ENCODE measurements around the gene CD44.

DNA sequence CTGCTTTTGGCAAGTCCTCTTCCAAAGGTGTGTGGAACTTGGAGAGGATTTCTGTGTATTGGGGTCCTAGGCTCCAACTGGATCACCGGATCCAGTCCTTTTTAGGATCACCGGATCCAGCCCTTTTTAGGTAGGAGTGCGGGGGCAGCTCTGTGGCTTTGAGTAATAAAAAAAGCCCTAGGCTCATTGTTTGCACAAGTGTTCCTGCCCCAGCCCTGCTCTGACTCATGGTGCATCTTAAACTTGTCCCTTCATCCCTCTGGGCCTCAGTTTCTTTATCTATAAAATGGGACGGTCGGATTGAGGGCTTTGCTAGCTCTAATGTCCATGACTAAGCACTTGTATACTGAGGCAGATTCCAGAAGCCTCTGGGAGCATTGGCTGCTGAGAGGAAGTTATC, 22.7 kb upstream of the CD44 start:
- TF ChIP-seq, protein P1, sequence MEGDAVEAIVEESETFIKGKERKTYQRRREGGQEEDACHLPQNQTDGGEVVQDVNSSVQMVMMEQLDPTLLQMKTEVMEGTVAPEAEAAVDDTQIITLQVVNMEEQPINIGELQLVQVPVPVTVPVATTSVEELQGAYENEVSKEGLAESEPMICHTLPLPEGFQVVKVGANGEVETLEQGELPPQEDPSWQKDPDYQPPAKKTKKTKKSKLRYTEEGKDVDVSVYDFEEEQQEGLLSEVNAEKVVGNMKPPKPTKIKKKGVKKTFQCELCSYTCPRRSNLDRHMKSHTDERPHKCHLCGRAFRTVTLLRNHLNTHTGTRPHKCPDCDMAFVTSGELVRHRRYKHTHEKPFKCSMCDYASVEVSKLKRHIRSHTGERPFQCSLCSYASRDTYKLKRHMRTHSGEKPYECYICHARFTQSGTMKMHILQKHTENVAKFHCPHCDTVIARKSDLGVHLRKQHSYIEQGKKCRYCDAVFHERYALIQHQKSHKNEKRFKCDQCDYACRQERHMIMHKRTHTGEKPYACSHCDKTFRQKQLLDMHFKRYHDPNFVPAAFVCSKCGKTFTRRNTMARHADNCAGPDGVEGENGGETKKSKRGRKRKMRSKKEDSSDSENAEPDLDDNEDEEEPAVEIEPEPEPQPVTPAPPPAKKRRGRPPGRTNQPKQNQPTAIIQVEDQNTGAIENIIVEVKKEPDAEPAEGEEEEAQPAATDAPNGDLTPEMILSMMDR (IDR thresholded peaks at IDR 0.05): no peak
- TF ChIP-seq POLR2A (IDR thresholded peaks at IDR 0.05): no peak
